ENCODE results near the gene BZW2.
A peak's percentile ranks its signal among the peaks of the same experiment; 100 is the strongest.

BZW2 gene

GRCh38 chr7:16645593-16646471 lies at the start of gene BZW2, which contains the start of gene ANKMY2:
Gene BZW2 (plus strand): TSS chr7:16646181. CDS start chr7:16665444, 19,263 bp downstream.
Gene ANKMY2 (minus strand): TSS chr7:16645754. CDS start chr7:16645573, 181 bp downstream.
- peak; percentile 94 to 95 for DNase-seq

- no peak for DNase-seq
Observed at GRCh38 chr7:16598015-16598414, 48.0 kb upstream of the BZW2 start.

GRCh38 chr7:16599860-16600259 lies 46.1 kb upstream of the BZW2 start:
- no peak for DNase-seq

GRCh38 chr7:16603633-16604032 lies 42.3 kb upstream of the BZW2 start:
- DNase-seq = no peak

- peak in 1 of 2 experiments; percentile 22 for DNase-seq
Observed at GRCh38 chr7:16604054-16604453, 41.9 kb upstream of the BZW2 start.

GRCh38 chr7:16606704-16607103 lies 39.3 kb upstream of the BZW2 start:
- no peak for DNase-seq

GRCh38 chr7:16609842-16610450 lies 36.0 kb upstream of the BZW2 start:
- DNase-seq = no peak

- DNase-seq = no peak
Observed at GRCh38 chr7:16611711-16612110, 34.3 kb upstream of the BZW2 start.

- DNase-seq = no peak
Observed at GRCh38 chr7:16615228-16615627, 30.8 kb upstream of the BZW2 start.

- no peak for DNase-seq
Observed at GRCh38 chr7:16616122-16616521, 29.9 kb upstream of the BZW2 start.

GRCh38 chr7:16616542-16616941 lies 29.4 kb upstream of the BZW2 start:
- no peak for DNase-seq

GRCh38 chr7:16619979-16620408 lies 26.0 kb upstream of the BZW2 start:
- no peak for DNase-seq

- no peak for DNase-seq
Observed at GRCh38 chr7:16626388-16626787, 19.6 kb upstream of the BZW2 start.

GRCh38 chr7:16627236-16627635 lies 18.7 kb upstream of the BZW2 start:
- DNase-seq = no peak

GRCh38 chr7:16630654-16631053 lies 15.3 kb upstream of the BZW2 start:
- no peak for DNase-seq

- DNase-seq = no peak
Observed at GRCh38 chr7:16634271-16634738, 11.7 kb upstream of the BZW2 start.

- no peak for DNase-seq
Observed at GRCh38 chr7:16636555-16637101, 9.4 kb upstream of the BZW2 start.

- no peak for DNase-seq
Observed at GRCh38 chr7:16637379-16637778, 8.6 kb upstream of the BZW2 start.

- no peak for DNase-seq
Observed at GRCh38 chr7:16638282-16639280, 7.4 kb upstream of the BZW2 start.

GRCh38 chr7:16644157-16644556 lies 1.8 kb upstream of the BZW2 start:
- no peak for DNase-seq

- DNase-seq = peak; percentile 31 to 67
Observed at GRCh38 chr7:16644636-16645592, 1.1 kb upstream of the BZW2 start.
